ENCODE measurements around the gene CRAMP1.
"Not testable (repeated sequence)": the region's sequence is repeated elsewhere in the genome, so short reads cannot be mapped to it uniquely, and the experiment has no call there.

Gene CRAMP1

GRCh38 chr16:1690810-1691209 lies 78.7 kb downstream of the CRAMP1 start:
- no peak for FAIRE-seq

- FAIRE-seq = no peak
These were observed 79.1 kb downstream of the CRAMP1 start for GRCh38 chr16:1691276-1691675.

- FAIRE-seq = no peak
These were observed 79.8 kb downstream of the CRAMP1 start for GRCh38 chr16:1691956-1692355.

- FAIRE-seq = no peak
These were observed 84.7 kb downstream of the CRAMP1 start for GRCh38 chr16:1696863-1697262.

GRCh38 chr16:1698680-1699079 lies 86.5 kb downstream of the CRAMP1 start:
- no peak for FAIRE-seq

GRCh38 chr16:1700246-1700645 lies 88.1 kb downstream of the CRAMP1 start:
- FAIRE-seq = no peak

GRCh38 chr16:1701216-1701878 lies 89.2 kb downstream of the CRAMP1 start:
- FAIRE-seq = no peak

- peak; percentile 30 for FAIRE-seq
These were observed 93.1 kb downstream of the CRAMP1 start for GRCh38 chr16:1705324-1705687.

GRCh38 chr16:1705688-1706385 lies 93.7 kb downstream of the CRAMP1 start, which contains the start of gene MAPK8IP3:
MAPK8IP3 (plus strand) TSS chr16:1706195; CDS start chr16:1706340, 145 bp downstream.
- no peak for FAIRE-seq

GRCh38 chr16:1706386-1707192 lies 94.4 kb downstream of the CRAMP1 start:
- FAIRE-seq = no peak

GRCh38 chr16:1707193-1707790 lies 95.1 kb downstream of the CRAMP1 start:
- FAIRE-seq = no peak

GRCh38 chr16:1708083-1708767 lies 96.1 kb downstream of the CRAMP1 start:
- no peak for FAIRE-seq

- FAIRE-seq = no peak
These were observed 96.6 kb downstream of the CRAMP1 start for GRCh38 chr16:1708768-1709180.

- FAIRE-seq = no peak
These were observed 97.2 kb downstream of the CRAMP1 start for GRCh38 chr16:1709356-1709755.

- no peak for FAIRE-seq
These were observed 98.8 kb downstream of the CRAMP1 start for GRCh38 chr16:1710811-1711507.

GRCh38 chr16:1712791-1713261 lies 100.7 kb downstream of the CRAMP1 start:
- FAIRE-seq = no peak

- no peak for FAIRE-seq
These were observed 101.2 kb downstream of the CRAMP1 start for GRCh38 chr16:1713331-1713730.

GRCh38 chr16:1713933-1714332 lies 101.8 kb downstream of the CRAMP1 start:
- FAIRE-seq = no peak

GRCh38 chr16:1715220-1715619 lies 103.1 kb downstream of the CRAMP1 start:
- FAIRE-seq = no peak

- FAIRE-seq = not testable (repeated sequence)
These were observed 106.1 kb downstream of the CRAMP1 start for GRCh38 chr16:1718236-1718635.

GRCh38 chr16:1719559-1720229 lies 107.5 kb downstream of the CRAMP1 start:
- not testable (repeated sequence) for FAIRE-seq
